GM19035 (cell line): Measurements from ENCODE around the gene INTS1.
"Not testable (repeated sequence)": the region's sequence is repeated elsewhere in the genome, so short reads cannot be mapped to it uniquely, and the experiment has no call there.

Experiments used
- ATAC-seq: cut with Tn5 transposase; IDR thresholded peaks from one replicate; pipeline ENCODE4 v1.9.1; 2021; ENCODE audit not compliant: unreplicated experiment

INTS1 gene

DNA sequence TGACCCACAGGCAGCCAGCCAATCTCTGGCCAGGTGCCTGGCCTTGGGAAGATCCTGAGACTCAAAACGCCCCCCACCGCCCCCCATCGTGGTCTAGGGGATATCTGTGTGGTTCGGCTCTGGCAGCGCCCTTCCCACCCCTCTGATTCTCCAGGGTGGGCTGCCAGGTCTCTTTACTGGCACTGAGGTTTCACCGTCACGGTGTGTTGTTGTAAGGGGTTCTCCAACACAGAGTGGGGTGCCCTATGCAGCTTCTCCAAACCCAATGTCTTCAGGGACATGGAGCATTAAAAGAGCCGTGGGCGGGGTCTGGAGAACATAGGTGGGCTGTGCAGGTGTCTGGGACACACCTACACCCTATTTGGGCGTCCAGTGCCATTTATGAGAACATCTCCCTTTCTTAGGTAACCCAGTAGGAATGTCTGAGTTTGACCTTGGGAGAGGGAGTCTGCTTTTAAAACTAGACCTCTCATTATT lies 27.8 kb upstream of the INTS1 start:
- ATAC-seq = no peak

DNA sequence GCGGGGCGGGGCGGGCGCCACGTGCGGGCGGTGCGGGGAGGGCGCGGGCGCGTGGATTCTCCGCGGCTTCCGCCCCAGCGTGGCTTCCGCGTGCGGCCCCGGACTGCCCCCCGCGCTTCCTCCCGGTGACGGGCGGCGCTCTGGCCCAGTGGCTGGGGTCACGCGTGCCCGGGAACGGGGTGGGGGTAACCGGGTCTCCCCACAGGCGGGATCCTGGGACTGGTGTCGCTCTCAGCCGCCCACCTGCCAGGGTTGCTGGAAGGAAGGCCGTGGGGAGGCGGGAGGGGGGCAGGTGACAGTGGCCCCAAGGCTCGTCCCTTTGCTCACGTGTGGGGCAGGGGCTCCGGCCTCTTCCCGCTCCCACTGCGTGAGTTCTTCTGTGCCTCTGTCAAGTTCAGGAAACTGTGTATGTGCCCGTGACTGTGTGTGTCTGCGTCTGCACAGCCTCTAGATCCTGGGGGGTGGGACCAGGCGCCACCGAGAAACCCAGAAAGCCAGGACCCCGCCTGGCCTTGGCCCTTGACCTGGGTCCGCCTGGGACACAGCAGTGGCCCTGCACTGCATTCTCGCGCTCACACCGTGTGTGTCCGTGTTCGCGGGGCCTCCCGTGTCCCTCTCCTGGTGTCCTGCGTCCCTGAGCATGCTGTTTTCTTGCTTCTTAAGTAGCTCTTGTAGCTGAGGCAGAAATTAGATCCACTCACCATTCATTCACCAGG lies 27.2 kb upstream of the INTS1 start:
- ATAC-seq = no peak

DNA sequence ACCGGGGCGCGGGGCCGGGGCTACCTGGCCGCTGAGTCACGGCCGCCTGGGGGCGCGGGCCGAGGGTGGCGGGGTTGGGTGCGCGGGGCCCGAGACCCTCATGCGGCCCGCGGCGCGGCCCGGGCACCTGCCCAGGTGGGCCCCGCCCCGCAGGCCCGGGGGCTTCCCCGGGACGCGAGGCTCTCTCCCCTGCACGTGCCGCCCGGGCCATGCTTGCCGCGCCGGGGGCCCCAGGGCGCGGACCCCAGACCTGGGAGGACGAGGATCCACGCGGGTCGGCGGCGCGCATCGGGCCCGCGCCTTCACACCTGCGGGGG lies 26.7 kb upstream of the INTS1 start:
- ATAC-seq = peak; percentile 12

DNA sequence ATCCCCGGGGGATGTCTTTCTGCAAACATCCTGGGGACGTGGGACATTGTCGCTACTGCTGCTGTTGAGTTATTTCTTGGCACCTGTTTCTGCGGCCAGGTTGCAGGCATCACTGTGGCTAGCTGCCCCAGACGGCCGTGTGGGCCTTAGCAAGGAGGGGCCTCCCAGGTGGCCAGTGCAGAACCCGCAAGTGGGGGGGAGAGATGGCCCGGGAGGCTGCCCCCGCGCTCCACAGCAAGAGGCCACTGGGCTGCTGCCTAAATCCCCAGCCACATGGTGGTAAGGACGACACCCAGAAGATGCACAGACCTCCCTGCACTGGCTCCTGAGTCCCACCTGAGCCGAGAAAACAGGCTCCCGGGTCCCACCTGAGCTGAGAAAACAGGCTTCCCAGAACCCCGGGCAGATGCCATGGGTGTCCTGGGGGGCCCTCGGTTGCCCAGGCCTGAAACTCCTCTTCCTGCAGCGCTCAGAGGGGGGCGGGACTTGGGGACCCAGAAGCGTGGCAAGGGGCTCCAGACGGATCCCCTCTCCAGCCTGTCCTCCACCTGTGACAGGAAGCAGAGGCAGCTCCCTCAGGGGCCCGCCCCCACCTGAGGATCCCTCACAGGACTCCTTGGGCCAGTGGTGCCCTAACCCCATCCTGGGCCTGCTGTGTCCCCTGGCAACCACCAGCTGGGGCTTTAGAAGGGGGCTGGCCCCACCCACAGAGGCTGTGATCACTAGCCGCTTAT lies 25.4 kb upstream of the INTS1 start:
- no peak for ATAC-seq

DNA sequence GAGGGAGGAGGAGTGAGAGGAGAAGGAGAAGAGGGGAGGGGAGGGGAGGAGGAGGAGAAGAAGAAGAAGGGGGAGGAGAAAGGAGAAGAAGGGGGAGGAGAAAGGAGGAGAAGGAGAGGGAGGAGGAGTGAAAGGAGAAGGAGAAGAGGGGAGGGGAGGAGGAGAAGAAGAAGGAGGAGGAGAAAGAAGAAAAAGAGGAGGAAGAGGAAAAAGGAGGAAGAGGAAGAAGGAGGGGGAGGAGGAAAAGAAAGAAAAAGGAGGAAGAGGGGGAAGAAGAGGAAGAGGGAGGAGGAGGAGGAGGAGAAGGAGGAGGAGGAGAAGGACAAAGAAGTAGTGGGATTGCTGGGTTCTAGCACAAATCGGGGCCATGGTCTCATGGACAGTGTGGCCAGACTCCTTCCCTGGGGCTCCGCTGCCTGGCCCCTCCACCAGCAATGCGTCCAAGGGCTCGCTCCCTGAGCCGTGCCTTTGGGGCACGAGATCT lies 22.1 kb upstream of the INTS1 start:
- ATAC-seq = no peak

DNA sequence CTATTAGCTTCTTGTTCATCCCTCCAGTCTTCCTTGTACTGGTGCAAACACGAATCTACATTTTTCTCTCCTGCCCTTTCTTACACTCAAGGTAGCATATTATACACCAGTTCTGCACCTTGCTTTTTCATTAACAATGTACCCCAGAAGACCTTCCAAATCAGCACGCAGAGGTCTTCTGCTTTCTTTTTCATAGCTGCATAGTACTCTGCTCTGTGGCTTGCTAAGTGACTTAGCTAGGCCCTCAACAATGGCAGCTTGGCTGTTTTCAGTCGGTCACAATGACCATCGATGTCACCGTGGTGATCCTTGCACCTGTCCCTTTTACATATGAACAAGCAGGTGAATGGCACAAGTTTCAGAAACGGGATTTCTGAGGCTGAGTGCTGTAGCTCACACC lies 21.2 kb upstream of the INTS1 start:
- ATAC-seq = no peak

DNA sequence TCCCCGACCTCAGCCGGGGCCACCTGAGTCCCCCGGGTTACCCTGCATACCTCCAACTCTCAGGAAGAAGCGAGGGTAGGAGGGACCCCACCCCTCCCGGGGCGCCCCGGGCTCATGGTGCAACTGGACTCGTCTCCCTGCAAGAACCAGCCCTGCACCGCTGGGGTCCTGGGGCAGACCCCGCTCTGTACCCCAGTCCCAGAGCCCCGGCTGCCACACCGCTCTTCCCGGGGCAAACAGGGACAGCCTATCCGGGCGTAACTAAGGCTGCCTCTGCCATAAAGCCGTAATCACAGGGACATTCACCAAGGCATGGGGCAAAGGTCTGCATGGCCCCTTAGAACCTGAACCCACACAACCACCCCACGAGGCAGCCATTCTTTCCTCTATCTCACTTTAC lies 19.7 kb upstream of the INTS1 start:
- no peak for ATAC-seq

DNA sequence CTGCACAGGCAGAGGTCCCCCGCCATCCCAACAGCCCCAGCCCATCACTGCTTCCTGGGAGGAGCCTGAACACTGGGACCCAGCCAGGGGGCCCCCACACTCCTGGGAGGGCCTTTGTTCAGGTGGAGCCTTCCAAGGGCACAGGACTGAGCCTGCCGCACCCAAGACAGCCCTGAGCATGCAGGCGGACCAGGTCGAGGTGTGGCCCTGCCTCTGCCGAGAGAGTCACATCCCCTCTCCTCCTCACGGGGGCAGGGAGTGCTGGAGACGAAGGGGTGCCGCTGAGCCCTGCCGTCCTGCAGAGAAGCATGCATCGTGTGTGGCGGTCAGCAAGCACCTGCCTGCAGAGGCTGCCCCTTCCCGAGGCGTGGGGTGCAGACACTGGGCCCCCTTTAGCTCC lies 19.0 kb upstream of the INTS1 start:
- no peak for ATAC-seq

DNA sequence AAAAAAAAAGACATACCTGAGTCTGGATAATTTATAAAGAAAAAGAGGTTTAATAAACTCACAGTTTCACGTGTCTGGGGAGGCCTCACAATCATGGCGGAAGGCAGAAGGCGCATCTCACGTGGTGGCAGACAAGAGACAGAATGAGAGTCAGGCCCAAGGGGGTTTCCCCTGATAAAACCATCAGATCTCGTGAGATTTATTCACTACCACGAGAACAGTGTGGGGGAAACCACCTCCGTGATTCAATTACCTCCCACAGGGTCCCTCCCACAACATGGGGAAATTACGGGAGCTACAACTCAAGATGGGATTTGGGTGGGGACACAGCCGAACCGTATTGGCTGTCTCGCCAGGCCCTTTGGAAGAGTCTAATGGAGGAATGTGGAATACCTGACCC lies 17.3 kb upstream of the INTS1 start:
- ATAC-seq = no peak

DNA sequence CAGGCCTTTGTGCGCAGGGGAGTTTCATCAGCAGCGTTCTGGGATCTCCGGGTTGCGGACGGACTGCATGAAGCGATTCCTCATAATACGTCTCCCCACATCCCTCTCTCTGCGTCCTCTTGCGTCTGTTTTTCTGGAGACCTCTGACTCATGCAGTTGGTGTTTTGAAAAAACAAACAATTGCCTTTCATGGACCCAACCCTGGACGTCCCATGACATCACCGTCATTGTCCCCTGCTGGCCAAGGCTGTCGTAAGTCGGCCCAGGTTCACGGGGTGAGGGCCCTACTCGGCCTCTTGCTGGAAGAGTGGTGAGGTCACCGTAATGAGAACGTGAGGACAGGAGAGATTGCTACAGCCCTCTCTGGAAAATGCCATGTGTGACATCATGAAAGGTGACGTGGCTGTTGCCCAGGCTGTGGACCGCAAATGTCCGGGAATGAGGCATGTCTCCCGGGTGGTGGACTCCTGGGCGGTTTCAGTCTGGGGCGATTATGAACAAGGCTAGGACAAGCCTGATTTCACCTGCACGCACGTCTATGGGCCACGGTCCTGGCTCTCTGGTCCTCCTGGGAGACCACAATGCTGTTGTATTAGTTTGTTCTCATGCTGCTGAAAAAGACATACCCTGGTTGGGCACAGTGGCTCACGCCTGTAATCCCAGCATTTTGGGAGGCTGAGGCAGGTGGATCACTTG lies 16.5 kb upstream of the INTS1 start:
- no peak for ATAC-seq

DNA sequence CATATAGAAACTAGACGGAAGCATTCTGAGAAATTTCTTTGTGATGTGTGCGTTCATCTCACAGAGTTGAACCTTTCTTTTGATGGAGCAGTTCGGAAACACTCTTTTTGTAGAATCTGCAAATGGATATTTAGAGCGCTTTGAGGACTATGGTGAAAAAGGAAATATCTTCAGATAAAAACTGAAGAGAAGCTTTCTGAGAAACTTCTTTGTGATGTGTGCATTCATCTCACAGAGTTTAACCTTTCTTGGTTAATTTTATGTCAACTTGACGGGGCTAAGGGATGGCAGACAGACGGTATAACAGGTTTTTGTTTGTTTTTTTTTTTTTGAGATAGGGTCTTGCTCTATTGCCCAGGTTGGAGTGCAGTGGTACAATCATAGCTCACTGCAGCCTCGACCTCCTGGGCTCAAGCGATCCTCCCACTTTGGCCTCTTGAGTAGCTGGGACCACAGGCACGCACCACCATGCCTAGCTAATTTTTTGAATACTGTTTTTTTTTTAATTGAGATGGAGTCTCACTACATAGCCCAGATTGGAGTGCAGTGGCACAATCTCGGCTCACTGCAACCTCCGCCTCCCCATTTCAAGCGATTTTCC lies 15.2 kb upstream of the INTS1 start:
- not testable (repeated sequence) for ATAC-seq

DNA sequence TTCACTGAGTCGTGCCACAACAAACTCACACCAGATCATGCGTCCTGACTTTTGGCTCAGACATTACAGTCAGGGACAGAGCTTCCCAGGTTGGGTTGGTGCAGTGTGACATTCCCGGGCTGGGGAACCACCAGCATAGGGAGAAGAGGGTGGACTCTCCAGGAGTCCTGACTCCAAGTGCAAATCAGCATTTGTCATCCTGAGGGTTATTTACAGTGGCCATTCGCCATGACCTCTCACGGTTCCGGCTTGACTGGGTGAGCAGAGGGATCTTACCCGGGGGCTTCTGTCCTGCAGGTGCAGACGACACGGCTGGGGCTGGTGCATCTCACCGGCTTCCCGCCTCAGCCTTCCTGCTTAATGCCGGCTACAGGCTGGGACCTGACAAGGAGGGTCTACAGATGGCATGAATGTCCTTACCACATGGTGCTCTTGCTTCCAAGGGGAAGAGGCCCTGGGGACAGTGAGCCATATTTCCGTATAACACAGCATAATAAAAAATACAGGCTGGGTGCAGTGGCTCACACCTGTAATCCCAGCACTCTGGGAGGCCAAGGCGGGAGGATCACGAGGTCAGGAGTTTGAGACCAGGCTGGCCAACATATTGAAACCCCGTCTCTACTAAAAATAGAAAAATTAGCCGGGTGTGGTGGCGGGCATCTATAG lies 12.5 kb upstream of the INTS1 start:
- ATAC-seq = no peak

DNA sequence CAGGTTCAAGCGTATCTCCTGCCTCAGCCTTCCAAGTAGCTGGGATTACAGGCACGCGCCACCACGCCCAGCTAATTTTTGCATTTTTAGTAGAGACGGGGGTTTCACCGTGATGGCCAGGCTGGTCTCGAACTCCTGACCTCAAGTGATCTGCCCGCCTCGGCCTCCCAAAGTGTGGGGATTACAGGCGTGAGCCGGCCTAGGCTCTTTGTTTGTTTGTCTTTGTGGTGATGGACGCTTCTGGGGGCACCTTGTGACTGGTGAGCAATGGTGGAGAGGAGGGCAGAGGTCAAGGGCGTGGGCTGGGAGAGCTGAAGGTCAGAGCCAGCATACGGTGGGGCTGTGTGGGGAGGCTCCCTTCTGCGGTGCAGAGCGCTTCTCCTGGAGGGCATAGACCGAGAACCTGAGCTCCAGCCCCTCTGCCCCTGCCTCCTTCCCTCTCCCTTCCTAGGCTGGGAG lies 11.3 kb upstream of the INTS1 start:
- ATAC-seq = not testable (repeated sequence)

DNA sequence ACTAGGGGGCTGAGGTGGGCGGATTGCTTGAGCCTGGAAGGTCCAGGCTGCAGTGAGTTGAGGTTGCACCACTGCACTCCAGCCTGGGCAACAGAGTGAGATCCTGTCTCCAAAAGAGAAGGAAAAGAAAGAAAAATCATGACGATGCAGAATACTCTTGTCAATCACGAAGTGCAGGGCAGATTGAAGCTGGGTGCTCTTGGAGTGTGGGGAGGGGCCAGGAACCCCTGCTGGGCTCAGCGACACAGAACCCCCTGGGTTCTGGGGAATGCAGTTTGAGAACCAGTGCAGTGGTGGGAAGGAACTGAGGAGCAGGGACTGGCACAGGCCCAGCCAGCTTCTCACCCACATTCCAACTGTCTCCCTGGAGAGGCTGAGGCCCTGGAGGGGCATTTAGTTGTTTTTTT lies 10.8 kb upstream of the INTS1 start:
- no peak for ATAC-seq

DNA sequence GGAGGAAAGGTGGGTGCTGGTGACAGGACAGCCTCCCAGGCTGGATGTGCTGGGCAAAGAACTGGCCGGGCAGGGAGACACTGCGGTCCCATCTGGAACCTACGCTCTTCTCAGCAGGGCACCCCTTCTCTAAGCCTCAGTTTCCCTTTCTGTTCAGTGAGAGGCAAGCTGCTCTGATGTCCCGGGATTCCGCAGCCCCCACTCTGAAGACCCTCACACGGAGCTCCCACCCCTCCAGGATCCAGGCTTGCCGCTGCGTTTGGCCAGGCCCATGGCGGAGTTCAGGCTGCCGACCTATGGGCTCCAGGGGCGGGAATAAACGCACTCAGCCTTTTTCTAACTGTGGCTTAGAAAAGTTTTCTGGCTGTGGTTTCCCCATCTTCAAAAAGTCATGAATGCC lies 10.2 kb upstream of the INTS1 start:
- ATAC-seq = no peak

DNA sequence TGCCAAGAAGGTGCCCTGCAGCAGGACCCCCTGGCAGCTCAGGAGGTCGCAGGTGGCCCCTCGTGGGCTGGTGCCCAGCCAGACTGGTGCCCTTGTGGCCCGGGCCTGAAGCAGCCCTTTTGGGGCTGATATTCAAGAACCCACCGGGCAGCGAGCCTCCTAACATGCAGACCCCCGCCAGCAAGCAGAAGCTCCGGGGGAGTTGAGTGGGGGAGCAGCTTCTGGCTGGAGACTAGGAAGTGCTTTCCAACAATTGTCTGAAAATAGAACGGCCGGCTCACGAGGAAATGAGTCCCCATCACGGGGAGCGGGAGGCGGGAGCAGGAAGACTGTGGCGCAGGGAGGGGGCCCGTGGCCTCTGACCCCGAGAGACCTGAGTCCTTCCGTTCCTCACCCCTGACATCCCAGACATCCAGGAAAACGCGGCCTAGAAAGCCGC lies 9.5 kb upstream of the INTS1 start:
- ATAC-seq = no peak

DNA sequence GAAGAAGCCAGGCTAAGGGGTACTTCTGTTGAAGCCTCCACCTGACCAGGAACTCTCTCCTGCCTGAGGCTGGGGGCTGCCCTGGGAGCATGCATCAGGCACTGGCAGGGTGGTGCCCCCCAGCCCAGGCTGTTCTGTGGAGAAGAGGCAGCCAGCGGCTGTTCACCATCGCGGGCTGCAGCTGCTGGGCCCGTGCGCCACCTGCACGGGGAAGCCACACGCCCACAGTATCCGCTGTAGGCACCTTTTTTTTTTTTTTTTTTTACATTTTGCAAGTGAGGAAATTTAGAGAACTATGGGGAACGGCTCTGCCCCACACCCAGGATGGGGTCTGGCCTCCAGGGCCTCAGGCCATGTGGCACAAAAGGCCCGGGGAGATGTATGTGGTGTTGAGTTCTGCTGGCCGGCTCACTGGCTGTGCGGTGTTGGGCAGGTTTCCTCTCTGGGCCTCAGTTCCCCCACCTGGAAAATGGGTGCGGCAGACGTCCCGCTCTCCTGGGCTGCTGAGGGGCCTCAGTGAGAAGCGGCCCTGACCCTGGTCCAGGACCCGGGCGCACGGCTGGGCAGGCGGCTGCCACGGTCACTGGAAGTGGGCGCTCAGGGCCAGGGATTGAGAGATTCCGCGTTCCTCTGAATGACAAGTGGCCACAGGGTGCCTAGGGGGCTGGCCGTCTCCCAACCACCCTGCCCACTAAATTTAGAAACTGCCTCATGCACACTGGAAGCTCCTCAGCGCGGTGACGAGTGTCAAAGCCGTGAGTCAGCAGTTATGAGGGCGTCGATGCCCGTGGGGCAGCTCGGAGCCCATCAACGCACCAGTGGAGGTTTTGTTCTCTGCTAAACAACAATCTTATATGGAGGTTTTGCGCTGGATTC lies 8.8 kb upstream of the INTS1 start:
- no peak for ATAC-seq

DNA sequence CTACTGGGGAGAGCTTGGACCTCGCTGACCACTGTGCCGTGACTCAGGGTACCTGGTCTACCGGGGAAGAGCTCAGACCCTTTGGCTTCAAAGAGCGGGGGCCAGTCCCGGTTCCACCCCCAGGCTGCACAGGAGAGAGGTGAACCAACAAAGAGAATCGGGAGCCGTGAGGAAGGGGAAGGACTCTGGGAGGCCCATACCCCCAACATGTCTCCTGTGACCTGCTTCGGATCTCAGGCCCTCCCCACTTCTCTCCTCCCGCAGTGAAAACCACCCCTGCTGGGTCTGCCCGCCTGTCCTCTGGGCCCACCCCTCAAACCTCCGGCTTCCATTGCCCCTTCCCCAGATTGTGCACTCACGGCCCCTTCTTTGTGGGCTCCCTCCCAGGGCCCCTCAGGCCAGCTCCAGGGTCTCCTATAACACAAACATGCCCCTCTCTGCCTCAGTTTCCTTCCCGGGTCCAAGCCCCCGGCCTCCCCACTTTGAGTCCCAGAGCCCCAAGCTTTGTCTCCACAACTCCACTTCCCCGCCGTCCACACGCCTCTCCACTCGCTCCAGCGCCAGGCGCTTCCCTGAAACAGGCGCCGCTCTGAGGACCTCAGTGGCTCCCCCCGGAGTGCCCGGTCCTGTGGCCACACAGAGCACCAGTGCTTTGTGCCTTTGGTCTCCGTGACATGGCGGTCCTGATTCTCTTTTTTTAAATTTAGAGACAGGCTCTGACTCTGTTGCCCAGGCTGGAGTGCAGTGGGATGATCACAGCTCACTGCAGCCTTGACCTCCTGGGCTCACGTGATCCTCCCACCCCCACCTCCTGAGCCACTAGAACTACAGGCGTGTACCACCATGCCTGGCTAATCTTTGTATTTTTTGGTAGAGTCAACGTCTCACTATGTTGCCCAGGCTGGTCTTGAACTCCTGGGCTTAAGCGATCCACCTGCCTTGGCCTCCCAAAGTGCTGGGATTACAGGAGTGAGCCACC lies 7.5 kb upstream of the INTS1 start:
- ATAC-seq = no peak

DNA sequence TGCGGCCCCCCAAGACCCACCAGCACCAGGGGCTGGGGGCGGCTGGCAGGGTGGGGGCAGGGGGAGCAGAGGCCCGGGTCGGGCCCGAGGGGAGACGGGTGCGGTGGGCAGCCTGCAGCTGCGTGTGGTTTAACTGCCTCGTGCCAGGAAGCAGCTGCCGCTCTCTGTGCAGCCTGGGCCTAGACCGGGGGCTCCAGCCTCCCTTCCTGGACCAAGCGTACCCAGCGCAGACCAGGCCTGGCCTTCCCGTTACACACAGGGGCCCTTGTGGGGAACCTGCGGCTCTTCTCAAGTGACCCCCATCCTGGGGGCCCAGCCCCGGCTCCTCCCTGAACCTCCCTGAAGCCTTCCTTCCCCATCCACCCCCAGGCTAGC lies 6.6 kb upstream of the INTS1 start:
- no peak for ATAC-seq
